Measurements from ENCODE around the gene SSR1. TPM values are rescaled to one million over a fixed set of nuclear protein-coding genes. Genes with fewer than 3 reads are reported as not detected.

Gene SSR1
- total and polyA plus RNA-seq, 4 donors, result 43.6 to 115 (median 79.9) TPM

DNA sequence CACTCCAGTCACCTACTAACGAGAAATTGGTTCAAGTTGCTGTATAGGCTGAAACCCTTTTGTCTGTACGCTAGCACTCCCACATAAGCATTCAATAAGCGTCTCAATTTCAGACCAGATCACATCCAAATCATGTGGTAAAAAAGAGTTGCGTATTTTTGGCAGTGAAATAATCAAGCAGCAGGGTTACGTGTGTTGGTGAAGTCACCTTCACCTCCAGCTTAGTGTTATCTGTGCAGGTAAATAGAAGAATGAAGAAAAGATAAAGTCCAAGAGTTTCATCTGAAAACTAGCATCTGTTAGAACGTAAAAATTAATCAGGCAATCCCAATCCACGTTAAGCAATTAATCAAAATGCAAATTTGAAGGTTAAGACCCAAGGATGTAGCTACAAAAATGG, 11.3 kb downstream of the SSR1 start:
- Histone ChIP-seq H3K27me3 (ENCODE audit: control insufficient read depth in 4 of 4, insufficient read depth in 4 of 4, low read length in 3 of 4) (no peaks in the 10 kb centered on the region), H3K36me3 (ENCODE audit: control insufficient read depth in 4 of 4, insufficient read depth in 3 of 4, low read depth in 1 of 4, low read length in 3 of 4) (peaks cover 18 to 70% (median 63%) of the 10 kb centered on the region in 4 donors)
- 79% methylated on average over 7 of the region's 7 CpGs for WGBS

DNA sequence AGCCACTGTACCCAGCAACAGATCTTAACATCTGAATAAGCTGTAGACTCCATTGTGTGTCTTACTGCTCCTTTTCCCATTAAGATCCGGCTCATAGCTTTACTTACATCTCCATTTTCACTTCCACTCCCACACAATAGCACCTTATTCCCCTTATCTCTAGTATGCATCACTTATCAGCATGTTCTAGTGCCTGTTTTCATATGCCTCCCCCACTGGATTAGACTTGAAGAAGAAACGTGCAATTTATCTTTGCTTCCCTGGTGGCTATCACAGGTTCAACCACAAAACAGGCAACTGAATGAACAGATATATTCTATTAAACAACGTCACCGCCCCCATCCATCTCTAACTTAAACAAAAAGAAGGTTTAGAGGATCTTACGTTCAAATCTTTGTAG, 12.1 kb downstream of the SSR1 start:
- Histone ChIP-seq H3K27me3 (ENCODE audit: control insufficient read depth in 4 of 4, insufficient read depth in 4 of 4, low read length in 3 of 4) (no peaks in the 10 kb centered on the region), H3K9ac (ENCODE audit: low read depth in 1 of 2, low read length in 2 of 2) (no peak overlapping the region), H3K4me1 (ENCODE audit: control insufficient read depth in 4 of 4, insufficient read depth in 4 of 4, low read length in 3 of 4) (peaks cover 0 to 10% (median 0%) of the 10 kb centered on the region in 4 donors), H3K9me3 (ENCODE audit: control insufficient read depth in 4 of 4, low read length in 3 of 4) (no peaks in the 10 kb centered on the region), H3K27ac (ENCODE audit: low read depth in 1 of 2, low read length in 2 of 2) (no peak overlapping the region), H3K4me3 (ENCODE audit: low read depth in 1 of 3, low read length in 3 of 3) (no peak overlapping the region), H3K36me3 (ENCODE audit: control insufficient read depth in 4 of 4, insufficient read depth in 3 of 4, low read depth in 1 of 4, low read length in 3 of 4) (peaks cover 18 to 76% (median 67%) of the 10 kb centered on the region in 4 donors)
- TF ChIP-seq NR2F2 (IDR thresholded peaks at IDR 0.05) (no peak), FOXA1 (IDR thresholded peaks at IDR 0.05) (no peak), YY1 (IDR thresholded peaks at IDR 0.05) (no peak), EGR1 (IDR thresholded peaks at IDR 0.05; ENCODE audit: low read depth in 2 of 2) (no peak), SP1 (IDR thresholded peaks at IDR 0.05) (no peak), HNF4G (IDR thresholded peaks at IDR 0.05) (no peak)
- TF ChIP-seq, protein P1, sequence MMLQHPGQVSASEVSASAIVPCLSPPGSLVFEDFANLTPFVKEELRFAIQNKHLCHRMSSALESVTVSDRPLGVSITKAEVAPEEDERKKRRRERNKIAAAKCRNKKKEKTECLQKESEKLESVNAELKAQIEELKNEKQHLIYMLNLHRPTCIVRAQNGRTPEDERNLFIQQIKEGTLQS (IDR thresholded peaks at IDR 0.05), result no peak
- DNase-seq (ENCODE audit: low spot score), result no peak
- 93% methylated on average over 5 of the region's 5 CpGs for WGBS

More for the DNA sequence above, 11.3 kb downstream of the SSR1 start:
- H3K27ac ChIP-seq (ENCODE audit: low read depth in 1 of 2, low read length in 2 of 2), result no peak overlapping the region
- H3K9ac ChIP-seq (ENCODE audit: low read depth in 1 of 2, low read length in 2 of 2), result no peak overlapping the region
- H3K4me3 ChIP-seq (ENCODE audit: low read depth in 1 of 3, low read length in 3 of 3), result no peak overlapping the region
- H3K9me3 ChIP-seq (ENCODE audit: control insufficient read depth in 4 of 4, low read length in 3 of 4), result no peaks in the 10 kb centered on the region
- DNase-seq (ENCODE audit: low spot score), result no peak
- H3K4me1 ChIP-seq (ENCODE audit: control insufficient read depth in 4 of 4, insufficient read depth in 4 of 4, low read length in 3 of 4), result peaks cover 0 to 10% (median 0%) of the 10 kb centered on the region in 4 donors
- TF ChIP-seq EGR1 (IDR thresholded peaks at IDR 0.05; ENCODE audit: low read depth in 2 of 2) (no peak), SP1 (IDR thresholded peaks at IDR 0.05) (no peak), JUND (IDR thresholded peaks at IDR 0.05) (no peak), FOXA1 (IDR thresholded peaks at IDR 0.05) (no peak), RXRA (IDR thresholded peaks at IDR 0.05) (no peak), YY1 (IDR thresholded peaks at IDR 0.05) (no peak), HNF4A (conservative IDR thresholded peaks at IDR 0.05) (no peak)
- TF ChIP-seq, protein P2, sequence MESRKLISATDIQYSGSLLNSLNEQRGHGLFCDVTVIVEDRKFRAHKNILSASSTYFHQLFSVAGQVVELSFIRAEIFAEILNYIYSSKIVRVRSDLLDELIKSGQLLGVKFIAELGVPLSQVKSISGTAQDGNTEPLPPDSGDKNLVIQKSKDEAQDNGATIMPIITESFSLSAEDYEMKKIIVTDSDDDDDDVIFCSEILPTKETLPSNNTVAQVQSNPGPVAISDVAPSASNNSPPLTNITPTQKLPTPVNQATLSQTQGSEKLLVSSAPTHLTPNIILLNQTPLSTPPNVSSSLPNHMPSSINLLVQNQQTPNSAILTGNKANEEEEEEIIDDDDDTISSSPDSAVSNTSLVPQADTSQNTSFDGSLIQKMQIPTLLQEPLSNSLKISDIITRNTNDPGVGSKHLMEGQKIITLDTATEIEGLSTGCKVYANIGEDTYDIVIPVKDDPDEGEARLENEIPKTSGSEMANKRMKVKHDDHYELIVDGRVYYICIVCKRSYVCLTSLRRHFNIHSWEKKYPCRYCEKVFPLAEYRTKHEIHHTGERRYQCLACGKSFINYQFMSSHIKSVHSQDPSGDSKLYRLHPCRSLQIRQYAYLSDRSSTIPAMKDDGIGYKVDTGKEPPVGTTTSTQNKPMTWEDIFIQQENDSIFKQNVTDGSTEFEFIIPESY (IDR thresholded peaks at IDR 0.05), result no peak
- TF ChIP-seq, protein P1 (IDR thresholded peaks at IDR 0.05), result no peak

DNA sequence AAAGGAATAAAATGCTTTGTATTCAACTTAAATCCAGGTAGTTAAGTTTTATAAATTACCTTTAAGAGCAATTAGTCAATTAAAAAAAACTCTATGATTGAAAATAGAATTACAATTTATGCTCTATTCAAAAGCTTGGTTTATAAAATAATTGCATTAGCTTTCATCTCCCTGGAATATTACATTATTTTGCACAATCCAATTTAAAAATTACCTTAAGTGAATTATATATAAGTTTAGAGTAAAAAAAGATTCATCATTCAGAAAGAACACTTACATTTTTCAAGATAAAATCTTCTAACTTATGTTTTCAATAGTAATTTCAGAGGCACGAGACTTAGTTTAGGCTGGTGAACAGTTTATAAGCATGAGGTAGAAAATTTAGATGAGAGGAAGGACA, 14.9 kb downstream of the SSR1 start:
- DNase-seq (ENCODE audit: low spot score), result no peak
- H3K27me3 ChIP-seq (ENCODE audit: control insufficient read depth in 4 of 4, insufficient read depth in 4 of 4, low read length in 3 of 4), result no peaks in the 10 kb centered on the region
- no peak overlapping the region for H3K4me3 ChIP-seq (ENCODE audit: low read depth in 1 of 3, low read length in 3 of 3)
- TF ChIP-seq JUND (IDR thresholded peaks at IDR 0.05), result no peak
- TF ChIP-seq RXRA (IDR thresholded peaks at IDR 0.05), result no peak
- TF ChIP-seq, protein P2 (IDR thresholded peaks at IDR 0.05), result no peak
- WGBS, result 94% methylated on average over 1 of the region's 1 CpG
- peaks cover 0 to 10% (median 0%) of the 10 kb centered on the region in 4 donors for H3K4me1 ChIP-seq (ENCODE audit: control insufficient read depth in 4 of 4, insufficient read depth in 4 of 4, low read length in 3 of 4)
- H3K36me3 ChIP-seq (ENCODE audit: control insufficient read depth in 4 of 4, insufficient read depth in 3 of 4, low read depth in 1 of 4, low read length in 3 of 4), result peaks cover 26 to 64% (median 54%) of the 10 kb centered on the region in 4 donors
- H3K27ac ChIP-seq (ENCODE audit: low read depth in 1 of 2, low read length in 2 of 2), result no peak overlapping the region
- no peak overlapping the region for H3K9ac ChIP-seq (ENCODE audit: low read depth in 1 of 2, low read length in 2 of 2)
- H3K9me3 ChIP-seq (ENCODE audit: control insufficient read depth in 4 of 4, low read length in 3 of 4), result no peaks in the 10 kb centered on the region

Data from liver (tissue), 9 donors.